ENCODE results near the gene SMCO3.

SMCO3 gene

GRCh38 chr12:14814014-14814413, at the start of gene SMCO3:
SMCO3 (minus strand) TSS chr12:14814182; CDS start chr12:14806680, 7,502 bp downstream.
- no peak for DNase-seq

GRCh38 chr12:14860490-14860889, 46.5 kb upstream of the SMCO3 start:
- no peak for DNase-seq

GRCh38 chr12:14858513-14858912, 44.5 kb upstream of the SMCO3 start:
- no peak for DNase-seq

GRCh38 chr12:14854586-14855183, 40.7 kb upstream of the SMCO3 start:
- no peak for DNase-seq

- DNase-seq, result no peak
Observed at GRCh38 chr12:14853961-14854360, 40.0 kb upstream of the SMCO3 start.

- DNase-seq, result no peak
Observed at GRCh38 chr12:14852880-14853279, 38.9 kb upstream of the SMCO3 start.

GRCh38 chr12:14850929-14851663, 37.1 kb upstream of the SMCO3 start:
- no peak for DNase-seq

- DNase-seq, result no peak
Observed at GRCh38 chr12:14849661-14850060, 35.7 kb upstream of the SMCO3 start.

GRCh38 chr12:14846876-14847580, 33.0 kb upstream of the SMCO3 start:
- no peak for DNase-seq

GRCh38 chr12:14846042-14846587, 32.1 kb upstream of the SMCO3 start:
- no peak for DNase-seq

GRCh38 chr12:14845350-14845750, 31.4 kb upstream of the SMCO3 start:
- DNase-seq, result peak; percentile 49

- no peak for DNase-seq
Observed at GRCh38 chr12:14844401-14844800, 30.4 kb upstream of the SMCO3 start.

GRCh38 chr12:14843425-14843887, 29.5 kb upstream of the SMCO3 start, which contains the start of gene ART4:
ART4 (minus strand) TSS chr12:14843526; CDS start chr12:14843113, 413 bp downstream.
- DNase-seq, result no peak

- DNase-seq, result no peak
Observed at GRCh38 chr12:14842315-14842714, 28.3 kb upstream of the SMCO3 start.

- DNase-seq, result no peak
Observed at GRCh38 chr12:14841761-14842160, 27.8 kb upstream of the SMCO3 start.

GRCh38 chr12:14840616-14841015, 26.6 kb upstream of the SMCO3 start:
- DNase-seq, result no peak

- DNase-seq, result no peak
Observed at GRCh38 chr12:14839262-14839661, 25.3 kb upstream of the SMCO3 start.

- no peak for DNase-seq
Observed at GRCh38 chr12:14836336-14837210, 22.6 kb upstream of the SMCO3 start.

GRCh38 chr12:14834509-14834908, 20.5 kb upstream of the SMCO3 start:
- DNase-seq, result no peak

GRCh38 chr12:14833952-14834351, 20.0 kb upstream of the SMCO3 start:
- DNase-seq, result no peak

GRCh38 chr12:14833336-14833735, 19.4 kb upstream of the SMCO3 start:
- no peak for DNase-seq

GRCh38 chr12:14828892-14829291, 14.9 kb upstream of the SMCO3 start:
- no peak for DNase-seq

GRCh38 chr12:14827043-14827442, 13.1 kb upstream of the SMCO3 start:
- DNase-seq, result no peak

Measured in activated CD8-positive, alpha-beta memory T cell treated with anti-CD3 and anti-CD28 coated beads, Interleukin-2, amount 50 U/mL, for 4 hours (primary cell).